Measurements from ENCODE around the gene SCN5A. TPM values are rescaled to one million over a fixed set of nuclear protein-coding genes. Genes with fewer than 3 reads are reported as not detected.

The SCN5A gene
- total RNA-seq, 1 donor from 2014 or later: not detected

GRCh38 chr3:38548154-38548931 lies 101.1 kb downstream of the SCN5A start:
- TF ChIP-seq, protein P1, sequence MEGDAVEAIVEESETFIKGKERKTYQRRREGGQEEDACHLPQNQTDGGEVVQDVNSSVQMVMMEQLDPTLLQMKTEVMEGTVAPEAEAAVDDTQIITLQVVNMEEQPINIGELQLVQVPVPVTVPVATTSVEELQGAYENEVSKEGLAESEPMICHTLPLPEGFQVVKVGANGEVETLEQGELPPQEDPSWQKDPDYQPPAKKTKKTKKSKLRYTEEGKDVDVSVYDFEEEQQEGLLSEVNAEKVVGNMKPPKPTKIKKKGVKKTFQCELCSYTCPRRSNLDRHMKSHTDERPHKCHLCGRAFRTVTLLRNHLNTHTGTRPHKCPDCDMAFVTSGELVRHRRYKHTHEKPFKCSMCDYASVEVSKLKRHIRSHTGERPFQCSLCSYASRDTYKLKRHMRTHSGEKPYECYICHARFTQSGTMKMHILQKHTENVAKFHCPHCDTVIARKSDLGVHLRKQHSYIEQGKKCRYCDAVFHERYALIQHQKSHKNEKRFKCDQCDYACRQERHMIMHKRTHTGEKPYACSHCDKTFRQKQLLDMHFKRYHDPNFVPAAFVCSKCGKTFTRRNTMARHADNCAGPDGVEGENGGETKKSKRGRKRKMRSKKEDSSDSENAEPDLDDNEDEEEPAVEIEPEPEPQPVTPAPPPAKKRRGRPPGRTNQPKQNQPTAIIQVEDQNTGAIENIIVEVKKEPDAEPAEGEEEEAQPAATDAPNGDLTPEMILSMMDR (IDR thresholded peaks at IDR 0.05): no peak
- Mint-ChIP-seq H3K27ac (no peak overlapping the region), H3K4me3 (no peak overlapping the region), H3K9me3 (no peaks in the 10 kb centered on the region), H3K36me3 (ENCODE audit: low read depth) (no peaks in the 10 kb centered on the region), H3K27me3 (no peaks in the 10 kb centered on the region), H3K4me1 (no peaks in the 10 kb centered on the region)
- DNase-seq: no peak
- ChIA-PET CTCF (no interaction called here), POLR2A (no interaction called here)
- intact Hi-C loops (cut with micrococcal nuclease): no loop called here
- ATAC-seq (ENCODE audit: low read depth): no peak

- no peak overlapping the region for H3K27ac Mint-ChIP-seq
- TF ChIP-seq, protein P1 (IDR thresholded peaks at IDR 0.05): no peak
- H3K4me3 Mint-ChIP-seq: no peak overlapping the region
- DNase-seq: no peak
- ATAC-seq (ENCODE audit: low read depth): no peak
- POLR2A ChIA-PET: no interaction called here
- no peaks in the 10 kb centered on the region for H3K4me1 Mint-ChIP-seq
- CTCF ChIA-PET: no interaction called here
- intact Hi-C loops (cut with micrococcal nuclease): no loop called here
- no peaks in the 10 kb centered on the region for H3K9me3 Mint-ChIP-seq
- no peaks in the 10 kb centered on the region for H3K36me3 Mint-ChIP-seq (ENCODE audit: low read depth)
- no peaks in the 10 kb centered on the region for H3K27me3 Mint-ChIP-seq
These were observed 103.5 kb downstream of the SCN5A start for GRCh38 chr3:38545983-38546382.

DNA sequence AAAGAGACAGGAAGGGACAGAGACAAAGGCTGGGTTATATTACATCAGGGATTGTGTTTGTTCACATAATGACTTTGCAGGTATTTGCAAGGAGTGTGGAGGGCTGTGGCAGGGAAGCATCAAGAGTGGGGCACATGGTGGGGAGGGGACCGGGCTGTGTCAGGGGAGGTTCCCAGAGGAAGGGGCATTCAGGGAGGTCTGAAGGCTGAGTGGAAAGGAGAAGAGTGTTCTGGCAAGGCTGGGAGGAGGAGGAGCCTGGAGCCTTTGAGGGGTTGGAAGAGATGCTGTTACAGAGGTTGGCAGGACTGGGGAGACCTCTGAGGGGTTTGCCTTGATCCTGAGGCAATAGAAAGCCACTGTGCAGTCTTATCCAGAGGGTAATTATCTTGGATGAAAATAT lies 103.9 kb downstream of the SCN5A start:
- POLR2A ChIA-PET: no interaction called here
- Mint-ChIP-seq H3K27ac (no peak overlapping the region), H3K27me3 (no peaks in the 10 kb centered on the region), H3K4me3 (no peak overlapping the region), H3K4me1 (no peaks in the 10 kb centered on the region), H3K9me3 (no peaks in the 10 kb centered on the region), H3K36me3 (ENCODE audit: low read depth) (no peaks in the 10 kb centered on the region)
- intact Hi-C loops (cut with micrococcal nuclease): no loop called here
- TF ChIP-seq, protein P1 (IDR thresholded peaks at IDR 0.05): no peak
- DNase-seq (no peak), ATAC-seq (ENCODE audit: low read depth) (no peak)
- CTCF ChIA-PET: interaction anchor here (2.7 kb wide), 1 partner anchor 24 kb away, joined by 6 read pairs; no protein-coding TSS in a partner anchor

- Mint-ChIP-seq H3K4me3 (no peak overlapping the region), H3K9me3 (no peaks in the 10 kb centered on the region), H3K27ac (no peak overlapping the region), H3K27me3 (no peaks in the 10 kb centered on the region), H3K4me1 (no peaks in the 10 kb centered on the region), H3K36me3 (ENCODE audit: low read depth) (no peaks in the 10 kb centered on the region)
- intact Hi-C loops (cut with micrococcal nuclease): no loop called here
- TF ChIP-seq, protein P1 (IDR thresholded peaks at IDR 0.05): no peak
- ChIA-PET POLR2A (no interaction called here), CTCF (interaction anchor here (2.7 kb wide), 1 partner anchor 24 kb away, joined by 6 read pairs; no protein-coding TSS in a partner anchor)
- no peak for ATAC-seq (ENCODE audit: low read depth)
- DNase-seq: no peak
These were observed 104.6 kb downstream of the SCN5A start for GRCh38 chr3:38544926-38545325.

DNA sequence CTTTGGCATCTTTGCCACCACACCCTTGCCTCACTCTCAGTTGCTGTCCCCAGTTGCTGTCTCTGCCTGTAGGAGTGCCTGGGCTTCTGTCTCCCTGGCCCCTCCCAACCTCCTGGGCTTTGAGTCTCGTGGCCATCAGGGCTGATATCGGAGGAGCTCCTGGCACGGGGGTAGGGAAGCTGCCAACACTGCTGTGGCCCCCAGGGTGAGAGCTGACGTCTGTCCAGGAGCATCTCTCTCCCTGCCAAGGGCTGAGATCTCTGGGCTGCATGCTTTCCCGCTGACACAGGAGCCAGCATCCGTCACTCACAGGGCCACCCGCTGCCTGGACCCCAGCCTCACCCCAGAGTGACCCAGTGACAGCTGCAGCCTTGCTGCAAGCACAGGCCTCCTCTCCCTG lies 105.9 kb downstream of the SCN5A start:
- CTCF ChIA-PET: interaction anchor here (2.7 kb wide), 1 partner anchor 22 kb away, joined by 6 read pairs; no protein-coding TSS in a partner anchor
- no peak for DNase-seq
- POLR2A ChIA-PET: no interaction called here
- Mint-ChIP-seq H3K27me3 (no peaks in the 10 kb centered on the region), H3K4me3 (no peak overlapping the region), H3K36me3 (ENCODE audit: low read depth) (no peaks in the 10 kb centered on the region), H3K9me3 (no peaks in the 10 kb centered on the region), H3K27ac (no peak overlapping the region), H3K4me1 (no peaks in the 10 kb centered on the region)
- TF ChIP-seq, protein P1 (IDR thresholded peaks at IDR 0.05): no peak
- no peak for ATAC-seq (ENCODE audit: low read depth)
- intact Hi-C loops (cut with micrococcal nuclease): no loop called here
